HepG2 (cell line): ENCODE measurements around the gene NOXRED1. TPM values are rescaled to one million over a fixed set of nuclear protein-coding genes. Genes with fewer than 3 reads are reported as not detected.
A peak's percentile ranks its signal among the peaks of the same experiment; 100 is the strongest.

Experiments used
- ATAD3A ChIP-seq: sonication (generic); formaldehyde crosslinking; IDR thresholded peaks from 2 replicates; pipeline ENCODE4 v1.4.0; 2020; ENCODE audit warnings: missing genetic modification reagents
- DMAP1 ChIP-seq: IDR thresholded peaks from 2 replicates; pipeline ENCODE4 v1.6.1; 2016
- HINFP ChIP-seq: sonication (generic); formaldehyde crosslinking; IDR thresholded peaks from 2 replicates; pipeline ENCODE4 v1.4.0; 2020; ENCODE audit warnings: low read depth, mild to moderate bottlenecking, missing genetic modification reagents
- HOMEZ ChIP-seq: IDR thresholded peaks from 2 replicates; pipeline ENCODE4 v1.6.1; 2016; ENCODE audit warnings: low read depth
- ISL2 ChIP-seq: sonication (generic); formaldehyde crosslinking; IDR thresholded peaks from 2 replicates; pipeline ENCODE4 v1.5.0; 2020; ENCODE audit warnings: missing genetic modification reagents
- MAX ChIP-seq: IDR thresholded peaks from 2 replicates; pipeline ENCODE4 v1.6.1; 2012; ENCODE audit warnings: inconsistent platforms
- MAZ ChIP-seq, 2 experiments: sonication (generic) in 1 of 2; formaldehyde crosslinking in 1 of 2; IDR thresholded peaks; 2 replicates each; pipeline versions ENCODE4 v1.5.0 to v1.6.1; 2012 to 2020; ENCODE audit warnings: low read depth in 2 of 2, mild to moderate bottlenecking in 2 of 2, borderline replicate concordance in 1 of 2, improper control_type of control experiment in 1 of 2, low read length in 1 of 2, missing genetic modification reagents in 1 of 2, moderate library complexity in 1 of 2
- MBNL3 ChIP-seq: fragments of 250-450 bp; sonication (Bioruptor Pico); conservative IDR thresholded peaks from 2 replicates; pipeline ENCODE4 v1.8.0; 2022; ENCODE audit warnings: mild to moderate bottlenecking, inconsistent platforms
- POGZ ChIP-seq: sonication (generic); formaldehyde crosslinking; IDR thresholded peaks from 2 replicates; pipeline ENCODE4 v1.4.0; 2020; ENCODE audit warnings: mild to moderate bottlenecking, missing genetic modification reagents
- PPARG ChIP-seq: conservative IDR thresholded peaks from 2 replicates; pipeline ENCODE4 v1.6.1; 2016; ENCODE audit warnings: missing biosample characterization, missing genetic modification reagents
- TEAD2 ChIP-seq: sonication (generic); formaldehyde crosslinking; IDR thresholded peaks from 2 replicates; pipeline ENCODE4 v1.9.0; 2021; ENCODE audit warnings: missing genetic modification reagents
- TGIF2 ChIP-seq: IDR thresholded peaks from 2 replicates; pipeline ENCODE4 v1.6.1; 2016; ENCODE audit warnings: control low read depth, missing compliant biosample characterization
- ZMYM3 ChIP-seq: sonication (generic); formaldehyde crosslinking; IDR thresholded peaks from 2 replicates; pipeline ENCODE4 v1.5.1; 2020; ENCODE audit warnings: mild to moderate bottlenecking, missing genetic modification reagents
- ZNF160 ChIP-seq: sonication (generic); formaldehyde crosslinking; IDR thresholded peaks from 2 replicates; pipeline ENCODE4 v1.8.0; 2022; ENCODE audit warnings: mild to moderate bottlenecking, inconsistent platforms, missing genetic modification reagents
- ZNF260 ChIP-seq: sonication (generic); formaldehyde crosslinking; IDR thresholded peaks from 2 replicates; pipeline ENCODE4 v1.4.0; 2020; ENCODE audit warnings: missing genetic modification reagents, low read depth, mild to moderate bottlenecking, borderline replicate concordance
- ZNF446 ChIP-seq: sonication (generic); formaldehyde crosslinking; IDR thresholded peaks from 2 replicates; pipeline ENCODE4 v1.5.0; 2020; ENCODE audit warnings: mild to moderate bottlenecking, missing genetic modification reagents
- ZNF484 ChIP-seq: sonication (generic); formaldehyde crosslinking; IDR thresholded peaks from 2 replicates; pipeline ENCODE4 v1.5.1; 2020; ENCODE audit warnings: mild to moderate bottlenecking, low read depth, missing genetic modification reagents, borderline replicate concordance
- ZNF704 ChIP-seq: sonication (generic); formaldehyde crosslinking; IDR thresholded peaks from 2 replicates; pipeline ENCODE4 v1.8.1; 2023; ENCODE audit warnings: mild to moderate bottlenecking, inconsistent platforms, moderate library complexity, missing genetic modification reagents, borderline replicate concordance
- ZNF773 ChIP-seq: sonication (generic); formaldehyde crosslinking; IDR thresholded peaks from 2 replicates; pipeline ENCODE4 v1.4.0; 2020; ENCODE audit warnings: missing genetic modification reagents, borderline replicate concordance
- ZNF788 ChIP-seq: sonication (generic); formaldehyde crosslinking; IDR thresholded peaks from 2 replicates; pipeline ENCODE4 v1.5.0; 2020; ENCODE audit warnings: mild to moderate bottlenecking, missing genetic modification reagents, borderline replicate concordance
- ZSCAN31 ChIP-seq: sonication (generic); formaldehyde crosslinking; IDR thresholded peaks from 2 replicates; pipeline ENCODE4 v1.5.0; 2020; ENCODE audit warnings: low read depth, mild to moderate bottlenecking, missing genetic modification reagents
- ZSCAN9 ChIP-seq: IDR thresholded peaks from 2 replicates; pipeline ENCODE4 v1.6.1; 2016; ENCODE audit warnings: borderline replicate concordance
- polyA plus RNA-seq, 8 experiments: library from polyadenylated mRNA; depleted of rRNA in 3 of 8; stranded (reverse) in 7 of 8; unstranded in 1 of 8; fragments of >200 nt; fragmentation: Illumina TruSeq in 4 of 8; extraction: Trizol in 4 of 8; gene quantifications; 2 replicates each; pipeline versions ENCODE4 v1.2.1 to v1.2.3, GENCODE V29; 2011 to 2016; ENCODE audit warnings: low read depth in 4 of 8, missing spikeins in 1 of 8, mixed read lengths in 1 of 8; ENCODE audit not compliant: insufficient read depth in 1 of 8
- total RNA-seq, 5 experiments: library from RNA; depleted of rRNA; stranded (reverse); fragments of >200 nt; fragmentation: Illumina TruSeq; extraction: Trizol; gene quantifications; 2 replicates each; pipeline ENCODE4 v1.2.3, GENCODE V29; 2016; ENCODE audit warnings: low read depth in 1 of 5

NOXRED1 gene
- total and polyA plus RNA-seq, 2 of the 13 experiments (the other 11 are each of a cell fraction or from before 2014, with no cell fraction given), result 0.24 to 0.41 TPM

GRCh38 chr14:77353469-77354141 is 69.7 kb downstream of the NOXRED1 start (continued):
- TF ChIP-seq ZNF704 (no peak), ZNF484 (CRISPR knock-in tag) (no peak), ATAD3A (CRISPR knock-in tag) (no peak), ZNF446 (CRISPR knock-in tag) (no peak), ZMYM3 (CRISPR knock-in tag) (peak; percentile 48; the same call in 1 of the 2 replicates), ZNF788 (no peak), MBNL3 (CRISPR knock-in tag) (no peak), TEAD2 (CRISPR knock-in tag) (no peak), ZNF773 (CRISPR knock-in tag) (no peak), HINFP (no peak), HOMEZ (CRISPR knock-in tag) (no peak), POGZ (peak; percentile 45; the same call in 1 of the 2 replicates), MAZ (IDR thresholded peaks at IDR 0.05; ENCODE audit: borderline replicate concordance, low read depth, low read length) (no peak), MAZ (CRISPR knock-in tag; IDR thresholded peaks at IDR 0.05; ENCODE audit: low read depth) (no peak), TGIF2 (CRISPR knock-in tag) (peak; percentile 82; the same call in 1 of the 2 replicates), ZNF160 (CRISPR knock-in tag) (no peak), ZSCAN31 (CRISPR knock-in tag) (no peak), DMAP1 (CRISPR knock-in tag) (no peak), MAX (peak; percentile 35; the same call in 1 of the 2 replicates), ISL2 (CRISPR knock-in tag) (0 out of 2 replicates have a peak, but pooled peaks have one; percentile 45), ZNF260 (CRISPR knock-in tag) (no peak), PPARG (CRISPR knock-in tag) (no peak), ZSCAN9 (CRISPR knock-in tag) (peak; percentile 42; the same call in 1 of the 2 replicates)
